Nephron progenitor cell (in vitro differentiated cells): ENCODE measurements around the gene MESP1.

Source experiments
- DNase-seq: peaks from one replicate; pipeline ENCODE4 v3.0.0; 2021
- H3K27ac Mint-ChIP-seq: 2 replicates; pipeline ENCODE4 v1.8.0; 2021; ENCODE audit warnings: mild to moderate bottlenecking, moderate library complexity, mixed read lengths
- H3K27me3 Mint-ChIP-seq: 2 replicates; pipeline ENCODE4 v1.8.0; 2021; ENCODE audit warnings: mild to moderate bottlenecking, low read depth, mixed read lengths; ENCODE audit not compliant: poor library complexity
- H3K36me3 Mint-ChIP-seq: 2 replicates; pipeline ENCODE4 v1.8.0; 2021; ENCODE audit warnings: low read depth, mixed read lengths
- H3K4me1 Mint-ChIP-seq: 2 replicates; pipeline ENCODE4 v1.8.0; 2021; ENCODE audit warnings: mixed read lengths
- H3K4me3 Mint-ChIP-seq: 2 replicates; pipeline ENCODE4 v1.8.0; 2021; ENCODE audit warnings: mild to moderate bottlenecking, moderate library complexity, mixed read lengths
- H3K9me3 Mint-ChIP-seq: 2 replicates; pipeline ENCODE4 v1.8.0; 2021; ENCODE audit warnings: mild to moderate bottlenecking, moderate library complexity, mixed read lengths
- TF ChIP-seq, protein P1 (sequence below): fragments of 200-600 bp; sonication (generic); IDR thresholded peaks from 2 replicates; pipeline ENCODE4 v1.5.0; 2021; ENCODE audit warnings: antibody characterized with exemption

The MESP1 gene

GRCh38 chr15:89753855-89754254 is 2.8 kb upstream of the MESP1 start:
- Mint-ChIP-seq H3K36me3 (no peaks in the 10 kb centered on the region), H3K9me3 (no peaks in the 10 kb centered on the region), H3K4me3 (no peak overlapping the region), H3K27me3 (peaks cover 54% of the 10 kb centered on the region), H3K27ac (no peak overlapping the region), H3K4me1 (peaks cover 25% of the 10 kb centered on the region)
- TF ChIP-seq, protein P1, sequence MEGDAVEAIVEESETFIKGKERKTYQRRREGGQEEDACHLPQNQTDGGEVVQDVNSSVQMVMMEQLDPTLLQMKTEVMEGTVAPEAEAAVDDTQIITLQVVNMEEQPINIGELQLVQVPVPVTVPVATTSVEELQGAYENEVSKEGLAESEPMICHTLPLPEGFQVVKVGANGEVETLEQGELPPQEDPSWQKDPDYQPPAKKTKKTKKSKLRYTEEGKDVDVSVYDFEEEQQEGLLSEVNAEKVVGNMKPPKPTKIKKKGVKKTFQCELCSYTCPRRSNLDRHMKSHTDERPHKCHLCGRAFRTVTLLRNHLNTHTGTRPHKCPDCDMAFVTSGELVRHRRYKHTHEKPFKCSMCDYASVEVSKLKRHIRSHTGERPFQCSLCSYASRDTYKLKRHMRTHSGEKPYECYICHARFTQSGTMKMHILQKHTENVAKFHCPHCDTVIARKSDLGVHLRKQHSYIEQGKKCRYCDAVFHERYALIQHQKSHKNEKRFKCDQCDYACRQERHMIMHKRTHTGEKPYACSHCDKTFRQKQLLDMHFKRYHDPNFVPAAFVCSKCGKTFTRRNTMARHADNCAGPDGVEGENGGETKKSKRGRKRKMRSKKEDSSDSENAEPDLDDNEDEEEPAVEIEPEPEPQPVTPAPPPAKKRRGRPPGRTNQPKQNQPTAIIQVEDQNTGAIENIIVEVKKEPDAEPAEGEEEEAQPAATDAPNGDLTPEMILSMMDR = no peak
- no peak for DNase-seq

- no peak for DNase-seq
- Mint-ChIP-seq H3K9me3 (no peaks in the 10 kb centered on the region), H3K27ac (no peak overlapping the region), H3K4me3 (peak overlapping the region; percentile 55), H3K36me3 (no peaks in the 10 kb centered on the region), H3K4me1 (peaks cover 20% of the 10 kb centered on the region), H3K27me3 (peaks cover 43% of the 10 kb centered on the region)
- TF ChIP-seq, protein P1 = no peak
Observed at GRCh38 chr15:89751748-89752147, 699 bp upstream of the MESP1 start.

GRCh38 chr15:89749951-89750559 is 994 bp downstream of the MESP1 start:
- Mint-ChIP-seq H3K27me3 (peaks cover 28% of the 10 kb centered on the region), H3K4me1 (peaks cover 20% of the 10 kb centered on the region), H3K27ac (no peak overlapping the region), H3K36me3 (no peaks in the 10 kb centered on the region), H3K4me3 (peak overlapping the region; percentile 72), H3K9me3 (no peaks in the 10 kb centered on the region)
- TF ChIP-seq, protein P1 = no peak
- no peak for DNase-seq

- peaks cover 20% of the 10 kb centered on the region for H3K4me1 Mint-ChIP-seq
- H3K27ac Mint-ChIP-seq = no peak overlapping the region
- no peaks in the 10 kb centered on the region for H3K9me3 Mint-ChIP-seq
- no peaks in the 10 kb centered on the region for H3K36me3 Mint-ChIP-seq
- peak overlapping the region; percentile 72 for H3K4me3 Mint-ChIP-seq
- TF ChIP-seq, protein P1 = no peak
- H3K27me3 Mint-ChIP-seq = peaks cover 24% of the 10 kb centered on the region
- DNase-seq = no peak
Observed at GRCh38 chr15:89749526-89749925, 1.5 kb downstream of the MESP1 start.

- no peak for DNase-seq
- TF ChIP-seq, protein P1 = no peak
- H3K36me3 Mint-ChIP-seq = no peaks in the 10 kb centered on the region
- H3K9me3 Mint-ChIP-seq = no peaks in the 10 kb centered on the region
- peaks cover 20% of the 10 kb centered on the region for H3K4me1 Mint-ChIP-seq
- peaks cover 19% of the 10 kb centered on the region for H3K27me3 Mint-ChIP-seq
- peak overlapping the region; percentile 72 for H3K4me3 Mint-ChIP-seq
- H3K27ac Mint-ChIP-seq = no peak overlapping the region
Observed at GRCh38 chr15:89749054-89749453, 2.0 kb downstream of the MESP1 start.
